HEK293T (cell line): ENCODE data around the gene PPP1R2C.

ENCODE experiments used
- ARNT ChIP-seq: fragments of 450-650 bp; IDR thresholded peaks from 2 replicates; pipeline ENCODE4 v1.6.1; 2017; ENCODE audit warnings: mild to moderate bottlenecking
- BHLHE40 ChIP-seq: fragments of 450-650 bp; IDR thresholded peaks from 2 replicates; pipeline ENCODE4 v1.6.1; 2016; ENCODE audit warnings: mild to moderate bottlenecking, moderate library complexity, borderline replicate concordance
- ELF4 ChIP-seq: fragments of 450-650 bp; IDR thresholded peaks from 2 replicates; pipeline ENCODE4 v1.6.1; 2017; ENCODE audit warnings: antibody characterized with exemption
- FOXK2 ChIP-seq: fragments of 450-650 bp; IDR thresholded peaks from 2 replicates; pipeline ENCODE4 v1.6.1; 2016; ENCODE audit warnings: mild to moderate bottlenecking
- LEF1 ChIP-seq: fragments of 450-650 bp; IDR thresholded peaks from 2 replicates; pipeline ENCODE4 v1.6.1; 2017; ENCODE audit warnings: mild to moderate bottlenecking, borderline replicate concordance
- NFRKB ChIP-seq: fragments of 450-650 bp; IDR thresholded peaks from 2 replicates; pipeline ENCODE4 v1.6.1; 2016; ENCODE audit warnings: mild to moderate bottlenecking, moderate library complexity
- SP1 ChIP-seq: fragments of 450-650 bp; IDR thresholded peaks from 2 replicates; pipeline ENCODE4 v1.6.1; 2017
- SUZ12 ChIP-seq: fragments of 450-650 bp; IDR thresholded peaks from 2 replicates; pipeline ENCODE4 v1.6.1; 2016; ENCODE audit warnings: mild to moderate bottlenecking
- TARDBP ChIP-seq: fragments of 450-650 bp; IDR thresholded peaks from 2 replicates; pipeline ENCODE4 v1.6.1; 2016
- ZNF384 ChIP-seq: fragments of 450-650 bp; IDR thresholded peaks from 2 replicates; pipeline ENCODE4 v1.6.1; 2016

DNA sequence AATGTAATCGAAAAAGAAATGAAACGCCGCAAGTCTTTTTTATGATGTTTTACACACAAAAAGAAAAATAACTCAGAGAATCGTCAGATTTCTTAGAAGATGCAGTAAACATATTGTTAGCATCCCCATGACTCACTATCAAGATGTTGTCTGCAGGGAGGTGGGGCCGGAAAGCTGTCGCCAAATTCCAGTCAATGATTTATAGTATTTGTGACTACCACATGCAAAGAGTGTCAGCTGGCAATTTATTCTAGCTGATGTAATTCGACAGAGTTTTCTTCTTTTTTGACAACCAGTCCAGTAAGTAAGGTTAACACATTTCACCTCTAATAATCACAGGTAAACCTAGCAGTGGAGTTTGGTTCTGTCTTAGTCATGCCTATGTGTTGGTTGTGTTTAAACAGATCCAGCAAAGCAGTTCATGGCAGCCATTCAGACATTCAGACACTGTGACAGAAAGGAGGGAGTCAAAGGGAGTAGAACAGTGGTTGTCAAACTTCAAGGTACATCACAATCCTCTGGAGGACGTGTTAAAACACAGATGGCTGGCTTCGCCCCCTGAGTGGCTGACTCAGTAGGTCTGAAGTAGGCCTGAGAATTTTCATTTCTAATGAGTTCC is 19.8 kb upstream of the PPP1R2C start:
- TF ChIP-seq BHLHE40 (no peak), FOXK2 (no peak), LEF1 (no peak), ELF4 (no peak), SUZ12 (no peak), ZNF384 (no peak), NFRKB (no peak), ARNT (no peak), TARDBP (no peak), SP1 (no peak)
